Measurements from ENCODE around the gene ZNF730. TPM values are rescaled to one million over a fixed set of nuclear protein-coding genes. Genes with fewer than 3 reads are reported as not detected.
"Not testable (repeated sequence)": the region's sequence is repeated elsewhere in the genome, so short reads cannot be mapped to it uniquely, and the experiment has no call there.

ZNF730 gene
- total RNA-seq, 2 experiments from 2014 or later, result 27.9 to 36.2 TPM

DNA sequence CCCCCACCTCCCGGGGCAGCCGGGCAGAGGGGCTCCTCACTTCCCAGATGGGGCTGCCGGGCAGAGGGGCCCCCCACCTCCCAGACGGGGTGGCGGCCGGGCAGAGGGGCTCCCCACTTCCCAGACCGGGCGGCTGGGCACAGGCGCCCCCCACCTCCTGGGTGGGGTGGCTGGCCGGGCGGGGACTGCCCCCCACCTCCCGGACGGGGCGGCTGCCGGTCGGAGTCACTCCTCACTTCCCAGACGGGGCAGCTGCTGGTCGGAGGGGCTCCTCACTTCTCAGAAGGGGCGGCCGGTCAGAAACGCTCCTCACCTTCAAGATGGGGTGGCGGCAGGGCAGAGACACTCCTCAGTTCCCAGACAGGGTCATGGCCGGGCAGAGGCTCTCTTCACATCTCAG lies 43.9 kb downstream of the ZNF730 start:
- no TSS peak for BruUV-seq (replicated peaks)
- no peaks in the 10 kb centered on the region for H3K9me3 ChIP-seq (ENCODE audit: low read length)
- CTCF ChIA-PET (ENCODE audit: unreplicated experiment), result no interaction called here
- TF ChIP-seq EZH2phosphoT487 (IDR thresholded peaks at IDR 0.05; ENCODE audit: borderline replicate concordance, low read depth, low read length), result no peak
- no peak for TF ChIP-seq CTCF (conservative IDR thresholded peaks at IDR 0.05; ENCODE audit: low read length)
- DNase-seq (ENCODE audit: low spot score), result no peak
- POLR2A ChIA-PET, result no interaction called here
- no peaks in the 10 kb centered on the region for H3K9me2 ChIP-seq (ENCODE audit: insufficient read depth, low read length)
- H2AFZ ChIP-seq (ENCODE audit: low read length), result no peak overlapping the region
- no peaks in the 10 kb centered on the region for H4K20me1 ChIP-seq (ENCODE audit: insufficient read depth, low read length)
- no peaks in the 10 kb centered on the region for H3K79me2 ChIP-seq (ENCODE audit: insufficient read depth, low read depth, low read length)
- no peak overlapping the region for H3K27ac ChIP-seq (ENCODE audit: low read depth, low read length, poor library complexity, severe bottlenecking)
- H3K36me3 ChIP-seq (ENCODE audit: insufficient read depth, low read length), result no peaks in the 10 kb centered on the region
- intact Hi-C loops (cut with micrococcal nuclease; ENCODE audit: unreplicated experiment), result no loop called here
- H3K4me2 ChIP-seq (ENCODE audit: low read length), result no peak overlapping the region
- no peaks in the 10 kb centered on the region for H3K4me1 ChIP-seq (ENCODE audit: insufficient read depth, low read length, poor library complexity, severe bottlenecking)
- no peak overlapping the region for H3K4me3 ChIP-seq (ENCODE audit: low read depth, low read length, poor library complexity, severe bottlenecking)

DNA sequence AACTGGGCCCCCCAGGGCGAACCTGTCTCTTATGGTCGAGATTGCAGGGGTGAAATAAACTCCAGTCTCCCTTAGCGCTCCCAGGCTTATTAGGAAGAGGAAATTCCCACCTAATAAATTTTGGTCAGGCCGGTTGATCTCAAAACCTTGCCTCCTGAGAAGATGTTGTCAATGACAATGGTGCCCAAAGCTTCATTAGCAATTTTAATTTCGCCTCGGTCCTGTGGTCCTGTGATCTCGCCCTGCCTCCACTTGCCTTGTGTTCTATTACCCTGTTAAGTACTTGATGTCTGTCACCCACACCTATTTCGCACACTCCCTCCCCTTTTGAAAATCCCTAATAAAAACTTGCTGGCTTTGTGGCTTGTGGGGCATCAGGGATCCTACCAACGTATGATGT lies 51.5 kb downstream of the ZNF730 start:
- intact Hi-C loops (cut with micrococcal nuclease; ENCODE audit: unreplicated experiment); POLR2A ChIA-PET; BruUV-seq (replicated peaks); H2AFZ ChIP-seq (ENCODE audit: low read length); CTCF ChIA-PET (ENCODE audit: unreplicated experiment); H3K27ac ChIP-seq (ENCODE audit: low read depth, low read length, poor library complexity, severe bottlenecking); H3K4me2 ChIP-seq (ENCODE audit: low read length); H3K79me2 ChIP-seq (ENCODE audit: insufficient read depth, low read depth, low read length); H3K4me3 ChIP-seq (ENCODE audit: low read depth, low read length, poor library complexity, severe bottlenecking); H3K36me3 ChIP-seq (ENCODE audit: insufficient read depth, low read length); H4K20me1 ChIP-seq (ENCODE audit: insufficient read depth, low read length); DNase-seq (ENCODE audit: low spot score); H3K4me1 ChIP-seq (ENCODE audit: insufficient read depth, low read length, poor library complexity, severe bottlenecking); H3K9me3 ChIP-seq (ENCODE audit: low read length); H3K9me2 ChIP-seq (ENCODE audit: insufficient read depth, low read length): not testable (repeated sequence)

- DNase-seq (ENCODE audit: low spot score), result no peak
- no peaks in the 10 kb centered on the region for H3K79me2 ChIP-seq (ENCODE audit: insufficient read depth, low read depth, low read length)
- H3K4me1 ChIP-seq (ENCODE audit: insufficient read depth, low read length, poor library complexity, severe bottlenecking), result no peaks in the 10 kb centered on the region
- H3K9me2 ChIP-seq (ENCODE audit: insufficient read depth, low read length), result no peaks in the 10 kb centered on the region
- ChIA-PET CTCF (ENCODE audit: unreplicated experiment) (no interaction called here), POLR2A (no interaction called here)
- no peaks in the 10 kb centered on the region for H3K36me3 ChIP-seq (ENCODE audit: insufficient read depth, low read length)
- intact Hi-C loops (cut with micrococcal nuclease; ENCODE audit: unreplicated experiment), result no loop called here
- H3K9me3 ChIP-seq (ENCODE audit: low read length), result no peaks in the 10 kb centered on the region
- TF ChIP-seq EZH2phosphoT487 (IDR thresholded peaks at IDR 0.05; ENCODE audit: borderline replicate concordance, low read depth, low read length) (no peak), CTCF (conservative IDR thresholded peaks at IDR 0.05; ENCODE audit: low read length) (no peak)
- H3K27ac ChIP-seq (ENCODE audit: low read depth, low read length, poor library complexity, severe bottlenecking), result no peak overlapping the region
- no peaks in the 10 kb centered on the region for H4K20me1 ChIP-seq (ENCODE audit: insufficient read depth, low read length)
- no peak overlapping the region for H3K4me3 ChIP-seq (ENCODE audit: low read depth, low read length, poor library complexity, severe bottlenecking)
- no peak overlapping the region for H2AFZ ChIP-seq (ENCODE audit: low read length)
- no peak overlapping the region for H3K4me2 ChIP-seq (ENCODE audit: low read length)
- BruUV-seq (replicated peaks), result no TSS peak
These were observed 66.4 kb downstream of the ZNF730 start for GRCh38 chr19:23183251-23183650.

Measured in OCI-LY7 (cell line).